ENCODE results near the gene PAQR8. TPM values are rescaled to one million over a fixed set of nuclear protein-coding genes. Genes with fewer than 3 reads are reported as not detected.
A peak's percentile ranks its signal among the peaks of the same experiment; 100 is the strongest.

The PAQR8 gene
- polyA plus RNA-seq, 1 experiment = 4.6 TPM

DNA sequence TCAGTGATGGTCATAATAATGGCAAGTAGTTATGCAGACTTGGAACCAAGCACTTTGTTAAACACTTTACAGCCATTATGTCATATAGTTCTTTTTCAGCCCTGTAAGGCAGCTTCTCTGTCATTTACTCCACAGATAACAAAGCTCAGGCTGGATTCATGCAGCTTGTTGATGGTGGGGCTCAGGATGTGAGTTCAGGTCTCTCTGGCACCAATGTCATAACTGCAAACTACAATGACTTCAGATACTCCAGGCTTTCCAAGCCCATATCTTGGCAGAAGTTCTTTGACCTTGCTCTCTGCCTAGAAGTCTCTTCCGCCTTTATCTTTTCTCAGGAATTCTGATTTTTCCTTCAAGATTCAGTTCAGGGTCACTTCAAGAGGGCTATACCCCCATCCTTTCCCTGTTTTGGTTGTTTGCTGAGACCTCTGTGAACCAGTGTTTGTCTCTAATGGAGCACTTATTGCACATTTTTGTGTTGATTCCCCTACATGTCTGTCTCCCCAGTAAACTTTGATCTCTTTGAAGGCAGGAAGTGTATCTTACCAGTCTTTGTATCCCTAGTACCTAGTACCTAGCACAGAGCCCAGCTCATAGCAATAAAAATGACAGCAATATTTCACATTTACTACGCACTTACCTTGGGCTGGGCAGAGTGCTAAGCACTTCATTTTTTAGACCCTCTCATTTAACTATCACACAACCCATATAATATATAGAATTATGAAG, 38.5 kb downstream of the PAQR8 start:
- TF ChIP-seq, protein P1, sequence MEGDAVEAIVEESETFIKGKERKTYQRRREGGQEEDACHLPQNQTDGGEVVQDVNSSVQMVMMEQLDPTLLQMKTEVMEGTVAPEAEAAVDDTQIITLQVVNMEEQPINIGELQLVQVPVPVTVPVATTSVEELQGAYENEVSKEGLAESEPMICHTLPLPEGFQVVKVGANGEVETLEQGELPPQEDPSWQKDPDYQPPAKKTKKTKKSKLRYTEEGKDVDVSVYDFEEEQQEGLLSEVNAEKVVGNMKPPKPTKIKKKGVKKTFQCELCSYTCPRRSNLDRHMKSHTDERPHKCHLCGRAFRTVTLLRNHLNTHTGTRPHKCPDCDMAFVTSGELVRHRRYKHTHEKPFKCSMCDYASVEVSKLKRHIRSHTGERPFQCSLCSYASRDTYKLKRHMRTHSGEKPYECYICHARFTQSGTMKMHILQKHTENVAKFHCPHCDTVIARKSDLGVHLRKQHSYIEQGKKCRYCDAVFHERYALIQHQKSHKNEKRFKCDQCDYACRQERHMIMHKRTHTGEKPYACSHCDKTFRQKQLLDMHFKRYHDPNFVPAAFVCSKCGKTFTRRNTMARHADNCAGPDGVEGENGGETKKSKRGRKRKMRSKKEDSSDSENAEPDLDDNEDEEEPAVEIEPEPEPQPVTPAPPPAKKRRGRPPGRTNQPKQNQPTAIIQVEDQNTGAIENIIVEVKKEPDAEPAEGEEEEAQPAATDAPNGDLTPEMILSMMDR (IDR thresholded peaks at IDR 0.05; ENCODE audit: low read depth, low read length) = no peak
- ChIA-PET POLR2A (interaction anchor here (0.6 kb wide), 1 partner anchor 244 kb away, joined by 3 read pairs; no protein-coding TSS in a partner anchor), CTCF (interaction anchor here (0.5 to 10.9 kb wide), 41 partner anchors 9 to 472 kb away, joined by 3 to 214 read pairs (median 4); partner anchors contain the start of genes MCM3 and PAQR8)
- no peaks in the 10 kb centered on the region; the same call in 1 of the 2 replicates for H3K9me3 ChIP-seq (ENCODE audit: control insufficient read depth, insufficient read depth, low read length)
- H3K27me3 ChIP-seq (ENCODE audit: control insufficient read depth, insufficient read depth, low read length) = no peaks in the 10 kb centered on the region
- no peak overlapping the region for H3K4me3 ChIP-seq (ENCODE audit: low read depth, low read length)
- no peak for DNase-seq (ENCODE audit: low read depth, low spot score)
- H3K27ac ChIP-seq (ENCODE audit: low read depth, low read length) = no peak overlapping the region

DNA sequence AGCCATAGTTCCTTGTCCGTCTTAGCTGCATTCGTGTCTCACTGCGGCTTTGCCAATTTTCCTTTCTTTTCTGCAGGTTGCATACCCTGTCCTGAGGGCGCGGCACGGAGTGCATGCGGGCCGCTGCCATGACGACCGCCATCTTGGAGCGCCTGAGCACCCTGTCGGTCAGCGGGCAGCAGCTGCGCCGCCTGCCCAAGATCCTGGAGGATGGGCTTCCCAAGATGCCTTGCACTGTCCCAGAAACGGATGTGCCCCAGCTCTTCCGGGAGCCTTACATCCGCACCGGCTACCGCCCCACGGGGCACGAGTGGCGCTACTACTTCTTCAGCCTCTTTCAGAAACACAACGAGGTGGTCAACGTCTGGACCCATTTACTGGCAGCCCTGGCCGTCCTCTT, 41.1 kb downstream of the PAQR8 start:
- TF ChIP-seq, protein P1 (IDR thresholded peaks at IDR 0.05; ENCODE audit: low read depth, low read length) = no peak
- no peak overlapping the region for H3K27ac ChIP-seq (ENCODE audit: low read depth, low read length)
- H3K9me3 ChIP-seq (ENCODE audit: control insufficient read depth, insufficient read depth, low read length) = no peaks in the 10 kb centered on the region; the same call in 1 of the 2 replicates
- ChIA-PET CTCF (interaction anchor here (0.8 to 10.9 kb wide), 5 partner anchors 38 to 592 kb away, joined by 3 to 214 read pairs (median 5); partner anchors contain the start of genes GSTA4 and MCM3), POLR2A (no interaction called here)
- H3K27me3 ChIP-seq (ENCODE audit: control insufficient read depth, insufficient read depth, low read length) = no peaks in the 10 kb centered on the region
- DNase-seq (ENCODE audit: low read depth, low spot score) = no peak
- H3K4me3 ChIP-seq (ENCODE audit: low read depth, low read length) = no peak overlapping the region

DNA sequence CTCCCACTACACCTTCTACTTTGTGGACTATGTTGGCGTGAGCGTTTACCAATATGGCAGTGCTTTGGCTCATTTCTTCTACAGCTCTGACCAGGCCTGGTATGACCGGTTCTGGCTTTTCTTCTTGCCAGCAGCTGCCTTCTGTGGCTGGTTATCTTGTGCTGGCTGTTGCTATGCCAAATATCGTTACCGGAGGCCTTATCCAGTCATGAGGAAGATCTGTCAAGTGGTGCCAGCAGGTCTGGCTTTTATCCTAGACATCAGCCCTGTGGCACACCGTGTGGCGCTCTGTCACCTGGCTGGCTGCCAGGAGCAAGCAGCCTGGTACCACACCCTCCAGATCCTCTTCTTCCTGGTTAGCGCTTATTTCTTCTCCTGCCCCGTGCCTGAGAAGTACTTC, 41.7 kb downstream of the PAQR8 start:
- no peak overlapping the region for H3K4me3 ChIP-seq (ENCODE audit: low read depth, low read length)
- CTCF ChIA-PET = interaction anchor here (1.1 to 10.9 kb wide), 5 partner anchors 39 to 261 kb away, joined by 3 to 214 read pairs (median 13); partner anchors contain the start of gene MCM3
- TF ChIP-seq, protein P1 (IDR thresholded peaks at IDR 0.05; ENCODE audit: low read depth, low read length) = no peak
- no peak overlapping the region for H3K27ac ChIP-seq (ENCODE audit: low read depth, low read length)
- H3K9me3 ChIP-seq (ENCODE audit: control insufficient read depth, insufficient read depth, low read length) = no peaks in the 10 kb centered on the region; the same call in 1 of the 2 replicates
- no peak for DNase-seq (ENCODE audit: low read depth, low spot score)
- POLR2A ChIA-PET = no interaction called here
- H3K27me3 ChIP-seq (ENCODE audit: control insufficient read depth, insufficient read depth, low read length) = no peaks in the 10 kb centered on the region

DNA sequence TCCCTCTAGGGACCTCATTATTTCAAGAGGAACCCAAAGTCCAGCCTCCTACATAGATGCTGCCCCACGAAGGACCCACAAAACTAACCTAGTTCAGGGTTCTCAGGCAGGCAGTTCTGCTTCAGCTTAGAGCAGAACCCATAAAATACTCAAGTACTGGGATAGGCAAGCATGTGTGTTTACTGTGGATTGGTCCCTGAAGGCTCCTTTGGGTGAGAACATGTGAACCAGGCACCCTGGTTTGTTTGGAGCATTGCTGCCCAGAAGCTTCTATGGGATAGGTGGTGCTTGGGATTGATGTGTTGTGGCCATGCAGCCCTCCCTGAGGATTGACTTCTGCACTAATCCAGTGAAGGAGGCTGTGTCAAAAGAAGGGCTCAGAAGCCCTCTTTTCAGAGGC, 43.3 kb downstream of the PAQR8 start:
- DNase-seq (ENCODE audit: low read depth, low spot score) = no peak
- CTCF ChIA-PET = interaction anchor here (0.7 to 10.9 kb wide), 6 partner anchors 10 to 260 kb away, joined by 3 to 214 read pairs (median 10); partner anchors contain the start of gene MCM3
- TF ChIP-seq, protein P1 (IDR thresholded peaks at IDR 0.05; ENCODE audit: low read depth, low read length) = no peak
- no peak overlapping the region for H3K4me3 ChIP-seq (ENCODE audit: low read depth, low read length)
- POLR2A ChIA-PET = no interaction called here
- no peaks in the 10 kb centered on the region; the same call in 1 of the 2 replicates for H3K9me3 ChIP-seq (ENCODE audit: control insufficient read depth, insufficient read depth, low read length)
- H3K27me3 ChIP-seq (ENCODE audit: control insufficient read depth, insufficient read depth, low read length) = no peaks in the 10 kb centered on the region
- H3K27ac ChIP-seq (ENCODE audit: low read depth, low read length) = no peak overlapping the region

DNA sequence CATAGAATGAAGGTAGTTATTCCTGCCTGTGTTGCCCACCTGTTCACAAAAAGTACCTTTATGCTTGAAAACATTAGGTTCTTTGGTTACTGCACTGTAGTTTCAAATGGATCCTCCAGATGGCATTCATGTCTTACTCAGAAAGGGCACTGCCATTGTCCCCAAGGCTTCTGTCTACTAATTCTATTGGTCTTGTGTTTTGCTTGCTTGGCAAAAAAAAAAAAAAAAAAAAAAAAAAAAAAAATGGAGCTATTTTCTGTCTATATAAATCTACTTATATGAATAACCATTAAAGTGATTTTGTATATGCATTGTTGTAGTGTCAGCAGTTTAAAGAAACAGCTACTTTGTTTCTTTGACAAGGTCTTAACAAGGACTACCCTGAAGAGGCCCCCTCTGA, 45.5 kb downstream of the PAQR8 start:
- CTCF ChIA-PET = interaction anchor here (0.6 to 3.1 kb wide), 66 partner anchors 8 to 1850 kb away, joined by 3 to 89 read pairs (median 4); partner anchors contain the start of gene GSTA4
- TF ChIP-seq, protein P1 (IDR thresholded peaks at IDR 0.05; ENCODE audit: low read depth, low read length) = peak; percentile 58
- Histone ChIP-seq H3K9me3 (ENCODE audit: control insufficient read depth, insufficient read depth, low read length) (no peaks in the 10 kb centered on the region; the same call in 1 of the 2 replicates), H3K4me3 (ENCODE audit: low read depth, low read length) (no peak overlapping the region), H3K27ac (ENCODE audit: low read depth, low read length) (no peak overlapping the region), H3K27me3 (ENCODE audit: control insufficient read depth, insufficient read depth, low read length) (no peaks in the 10 kb centered on the region)
- no peak for DNase-seq (ENCODE audit: low read depth, low spot score)
- POLR2A ChIA-PET = interaction anchor here (0.6 kb wide), 2 partner anchors 100 to 109 kb away, joined by 3 to 5 read pairs; no protein-coding TSS in a partner anchor

All from AG04450 (cell line).